ENCODE data around the gene SPOP.

The SPOP gene

GRCh38 chr17:49583226-49583625, 94.7 kb downstream of the SPOP start:
- Mint-ChIP-seq H3K36me3 (ENCODE audit: insufficient read depth) (peaks cover 3% of the 10 kb centered on the region), H3K4me3 (no peak overlapping the region), H3K4me1 (no peaks in the 10 kb centered on the region), H3K27me3 (peaks cover 10% of the 10 kb centered on the region), H3K27ac (ENCODE audit: low read depth) (no peak overlapping the region), H3K9me3 (no peaks in the 10 kb centered on the region)
- ATAC-seq (replicated peaks; ENCODE audit: extremely low read depth, poor library complexity, severe bottlenecking) (no peak), DNase-seq (ENCODE audit: low spot score in 2 of 2) (no peak)

- ATAC-seq (replicated peaks; ENCODE audit: extremely low read depth, poor library complexity, severe bottlenecking) (no peak), DNase-seq (ENCODE audit: low spot score in 2 of 2) (no peak)
- Mint-ChIP-seq H3K9me3 (no peaks in the 10 kb centered on the region), H3K27me3 (peaks cover 14% of the 10 kb centered on the region), H3K4me1 (no peaks in the 10 kb centered on the region), H3K4me3 (no peak overlapping the region), H3K36me3 (ENCODE audit: insufficient read depth) (peaks cover 3% of the 10 kb centered on the region), H3K27ac (ENCODE audit: low read depth) (no peak overlapping the region)
Observed at GRCh38 chr17:49582789-49583188, 95.1 kb downstream of the SPOP start.

- H3K9me3 Mint-ChIP-seq, result no peaks in the 10 kb centered on the region
- H3K27ac Mint-ChIP-seq (ENCODE audit: low read depth), result peak overlapping the region; percentile 37
- ATAC-seq (replicated peaks; ENCODE audit: extremely low read depth, poor library complexity, severe bottlenecking), result no peak
Observed at GRCh38 chr17:49582055-49582722, 95.7 kb downstream of the SPOP start.

GRCh38 chr17:49581648-49581998, 96.3 kb downstream of the SPOP start:
- peak overlapping the region; percentile 37 for H3K27ac Mint-ChIP-seq (ENCODE audit: low read depth)
- ATAC-seq (replicated peaks; ENCODE audit: extremely low read depth, poor library complexity, severe bottlenecking) (no peak), DNase-seq (ENCODE audit: low spot score in 2 of 2) (no peak)
- peaks cover 3% of the 10 kb centered on the region for H3K36me3 Mint-ChIP-seq (ENCODE audit: insufficient read depth)
- no peak overlapping the region for H3K4me3 Mint-ChIP-seq
- peaks cover 5% of the 10 kb centered on the region for H3K4me1 Mint-ChIP-seq
- H3K27me3 Mint-ChIP-seq, result peaks cover 26% of the 10 kb centered on the region
- no peaks in the 10 kb centered on the region for H3K9me3 Mint-ChIP-seq

More at GRCh38 chr17:49582055-49582722, 95.7 kb downstream of the SPOP start:
- H3K4me1 Mint-ChIP-seq, result peaks cover under 1% of the 10 kb centered on the region
- H3K4me3 Mint-ChIP-seq, result no peak overlapping the region
- H3K27me3 Mint-ChIP-seq, result peaks cover 20% of the 10 kb centered on the region
- no peak for DNase-seq (ENCODE audit: low spot score in 2 of 2)
- peaks cover 3% of the 10 kb centered on the region for H3K36me3 Mint-ChIP-seq (ENCODE audit: insufficient read depth)

GRCh38 chr17:49580981-49581647, 96.8 kb downstream of the SPOP start:
- no peak for ATAC-seq (replicated peaks; ENCODE audit: extremely low read depth, poor library complexity, severe bottlenecking)
- Mint-ChIP-seq H3K4me3 (no peak overlapping the region), H3K36me3 (ENCODE audit: insufficient read depth) (peaks cover 4% of the 10 kb centered on the region), H3K27me3 (peaks cover 31% of the 10 kb centered on the region), H3K9me3 (no peaks in the 10 kb centered on the region), H3K4me1 (peaks cover 6% of the 10 kb centered on the region), H3K27ac (ENCODE audit: low read depth) (peak overlapping the region; percentile 37)
- DNase-seq (ENCODE audit: low spot score in 2 of 2), result no peak

GRCh38 chr17:49580055-49580721, 97.7 kb downstream of the SPOP start:
- Mint-ChIP-seq H3K36me3 (ENCODE audit: insufficient read depth) (peaks cover 9% of the 10 kb centered on the region), H3K4me3 (no peak overlapping the region), H3K4me1 (peaks cover 10% of the 10 kb centered on the region), H3K27ac (ENCODE audit: low read depth) (no peak overlapping the region), H3K9me3 (no peaks in the 10 kb centered on the region), H3K27me3 (peaks cover 40% of the 10 kb centered on the region)
- no peak for DNase-seq (ENCODE audit: low spot score in 2 of 2)
- no peak for ATAC-seq (replicated peaks; ENCODE audit: extremely low read depth, poor library complexity, severe bottlenecking)

- Mint-ChIP-seq H3K27me3 (peaks cover 46% of the 10 kb centered on the region), H3K27ac (ENCODE audit: low read depth) (no peak overlapping the region), H3K4me1 (peaks cover 10% of the 10 kb centered on the region), H3K9me3 (no peaks in the 10 kb centered on the region), H3K4me3 (no peak overlapping the region), H3K36me3 (ENCODE audit: insufficient read depth) (peaks cover 9% of the 10 kb centered on the region)
- DNase-seq (ENCODE audit: low spot score in 2 of 2) (no peak), ATAC-seq (replicated peaks; ENCODE audit: extremely low read depth, poor library complexity, severe bottlenecking) (no peak)
Observed at GRCh38 chr17:49579522-49579921, 98.4 kb downstream of the SPOP start.

GRCh38 chr17:49578952-49579500, 98.9 kb downstream of the SPOP start:
- H3K4me1 Mint-ChIP-seq, result peaks cover 10% of the 10 kb centered on the region
- H3K27ac Mint-ChIP-seq (ENCODE audit: low read depth), result no peak overlapping the region
- no peak overlapping the region for H3K4me3 Mint-ChIP-seq
- ATAC-seq (replicated peaks; ENCODE audit: extremely low read depth, poor library complexity, severe bottlenecking) (no peak), DNase-seq (ENCODE audit: low spot score in 2 of 2) (no peak)
- H3K9me3 Mint-ChIP-seq, result no peaks in the 10 kb centered on the region
- peaks cover 51% of the 10 kb centered on the region for H3K27me3 Mint-ChIP-seq
- peaks cover 9% of the 10 kb centered on the region for H3K36me3 Mint-ChIP-seq (ENCODE audit: insufficient read depth)

- no peak overlapping the region for H3K27ac Mint-ChIP-seq (ENCODE audit: low read depth)
- ATAC-seq (replicated peaks; ENCODE audit: extremely low read depth, poor library complexity, severe bottlenecking) (no peak), DNase-seq (ENCODE audit: low spot score in 2 of 2) (no peak)
- H3K9me3 Mint-ChIP-seq, result no peaks in the 10 kb centered on the region
- H3K27me3 Mint-ChIP-seq, result peaks cover 57% of the 10 kb centered on the region
- peaks cover 10% of the 10 kb centered on the region for H3K4me1 Mint-ChIP-seq
- no peak overlapping the region for H3K4me3 Mint-ChIP-seq
- peaks cover 9% of the 10 kb centered on the region for H3K36me3 Mint-ChIP-seq (ENCODE audit: insufficient read depth)
Observed at GRCh38 chr17:49578414-49578813, 99.5 kb downstream of the SPOP start.

- Mint-ChIP-seq H3K27ac (ENCODE audit: low read depth) (no peak overlapping the region), H3K4me1 (peaks cover 10% of the 10 kb centered on the region), H3K9me3 (no peaks in the 10 kb centered on the region), H3K36me3 (ENCODE audit: insufficient read depth) (peaks cover 8% of the 10 kb centered on the region), H3K4me3 (no peak overlapping the region), H3K27me3 (peaks cover 62% of the 10 kb centered on the region)
- ATAC-seq (replicated peaks; ENCODE audit: extremely low read depth, poor library complexity, severe bottlenecking) (no peak), DNase-seq (ENCODE audit: low spot score in 2 of 2) (no peak)
Observed at GRCh38 chr17:49577963-49578362, 99.9 kb downstream of the SPOP start.

- no peak overlapping the region for H3K27ac Mint-ChIP-seq (ENCODE audit: low read depth)
Observed at GRCh38 chr17:49577650-49577934, 100.3 kb downstream of the SPOP start.

GRCh38 chr17:49576917-49577649, 100.8 kb downstream of the SPOP start:
- Mint-ChIP-seq H3K27ac (ENCODE audit: low read depth) (no peak overlapping the region), H3K36me3 (ENCODE audit: insufficient read depth) (peaks cover 6% of the 10 kb centered on the region), H3K27me3 (peaks cover 69% of the 10 kb centered on the region), H3K4me3 (peak overlapping the region; percentile 65), H3K9me3 (no peaks in the 10 kb centered on the region), H3K4me1 (peaks cover 10% of the 10 kb centered on the region)
- DNase-seq (ENCODE audit: low spot score in 2 of 2), result no peak
- ATAC-seq (replicated peaks; ENCODE audit: extremely low read depth, poor library complexity, severe bottlenecking), result no peak

More at GRCh38 chr17:49577650-49577934, 100.3 kb downstream of the SPOP start:
- Mint-ChIP-seq H3K4me1 (peaks cover 10% of the 10 kb centered on the region), H3K4me3 (peak overlapping the region; percentile 65), H3K27me3 (peaks cover 65% of the 10 kb centered on the region), H3K36me3 (ENCODE audit: insufficient read depth) (peaks cover 6% of the 10 kb centered on the region), H3K9me3 (no peaks in the 10 kb centered on the region)
- DNase-seq (ENCODE audit: low spot score in 2 of 2) (no peak), ATAC-seq (replicated peaks; ENCODE audit: extremely low read depth, poor library complexity, severe bottlenecking) (no peak)
